ENCODE results near the gene SSH2.

The SSH2 gene

DNA sequence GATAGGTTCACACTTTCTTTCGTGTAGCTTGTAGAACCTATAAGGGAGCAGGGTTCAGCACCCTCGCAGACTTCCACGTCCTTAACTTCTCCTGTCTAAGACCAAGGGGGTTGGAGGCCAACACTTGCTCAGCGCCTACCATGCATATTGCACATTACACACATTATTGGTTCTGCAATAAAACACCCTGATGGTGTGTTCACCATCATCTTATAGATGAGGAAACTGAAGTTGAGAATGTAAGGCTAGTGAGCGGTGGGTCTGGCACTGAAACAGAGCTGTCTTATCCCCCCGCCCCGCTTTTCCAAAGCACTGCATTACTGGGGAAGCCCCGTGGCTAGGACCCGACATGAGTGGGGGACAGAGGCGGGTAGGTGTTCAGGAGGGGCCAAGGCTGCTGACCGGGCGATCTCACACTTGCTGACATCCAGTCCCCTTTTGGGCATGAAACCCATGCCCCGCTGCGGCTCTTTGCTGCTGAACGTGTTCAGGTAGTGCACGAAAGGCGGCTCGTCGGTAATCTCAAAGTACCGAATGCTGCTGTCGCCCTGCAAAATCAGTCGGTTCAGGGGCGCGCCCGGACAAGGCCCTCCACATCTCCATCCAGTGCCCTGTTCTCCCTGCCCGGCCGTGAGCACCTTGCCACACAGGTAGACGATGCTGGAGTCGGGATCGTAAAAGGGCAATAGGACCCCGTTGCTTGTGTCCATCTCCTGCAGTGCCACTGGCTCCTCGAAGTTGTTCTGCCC is 313.6 kb downstream of the SSH2 start:
- in situ Hi-C loops (cut with HindIII; ENCODE audit: low pct_ligation_motif_present, low pct_unique_long_range_greater_than_20kb, low sequenced_read_pairs) = no loop called here

DNA sequence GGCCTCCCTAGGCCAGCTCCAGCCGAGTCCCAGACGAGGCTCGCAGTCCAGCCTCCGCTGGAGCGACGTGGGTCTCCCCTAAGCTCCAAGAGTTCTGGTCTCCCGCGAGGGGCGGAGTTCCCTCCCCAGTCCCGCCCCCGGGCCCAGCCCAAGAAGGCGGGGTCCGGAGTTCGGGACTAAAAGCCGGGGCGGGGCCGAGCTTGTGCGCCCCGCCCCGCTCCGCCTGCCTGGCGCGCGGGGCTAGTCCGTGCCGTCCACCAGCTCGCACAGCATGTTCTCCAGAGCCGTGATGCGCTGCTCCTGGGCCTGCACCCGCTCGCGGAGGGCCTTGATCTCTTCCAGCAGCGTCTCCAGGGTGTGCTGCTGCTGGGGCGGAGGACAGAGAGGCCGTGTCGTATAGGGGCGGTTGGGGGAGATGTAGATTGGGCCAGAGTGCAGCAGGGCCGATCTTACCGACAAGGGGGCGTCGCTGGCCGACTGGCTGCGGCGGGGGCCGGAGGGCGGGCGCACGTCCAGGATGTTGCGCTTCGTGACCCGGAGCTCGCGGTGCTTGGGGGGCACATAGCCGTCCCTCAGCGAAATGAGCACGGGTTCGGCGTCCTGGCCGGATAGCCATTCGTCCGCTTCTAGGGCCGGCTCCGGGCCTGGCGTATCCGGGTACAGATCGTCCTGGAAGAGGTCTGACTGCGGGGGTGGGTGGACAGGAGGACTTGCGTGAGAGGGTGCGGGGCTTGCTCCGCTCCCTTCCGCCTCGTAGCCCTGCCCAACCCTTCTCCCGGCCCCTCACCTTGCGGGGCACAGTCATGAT is 314.3 kb downstream of the SSH2 start:
- in situ Hi-C loops (cut with HindIII; ENCODE audit: low pct_ligation_motif_present, low pct_unique_long_range_greater_than_20kb, low sequenced_read_pairs) = no loop called here
- no peak for DNase-seq

More for the DNA sequence above, 313.6 kb downstream of the SSH2 start:
- no peak for DNase-seq

DNA sequence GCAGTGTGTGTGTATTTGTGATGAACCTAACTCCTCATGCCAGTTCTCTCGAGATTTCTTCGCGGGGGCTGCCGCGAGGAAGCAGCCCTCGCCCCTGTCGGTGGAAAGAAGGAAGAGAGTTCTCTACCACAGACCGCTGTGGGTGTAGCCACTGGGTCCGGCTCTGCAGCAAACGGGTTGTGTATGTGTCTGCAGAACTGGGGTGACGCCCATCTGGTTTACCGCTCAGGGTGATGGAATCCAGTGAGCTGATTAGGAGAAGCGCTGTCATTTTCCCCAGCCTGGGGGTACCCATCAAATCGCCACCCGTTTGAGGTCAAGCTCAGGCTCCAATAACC is 315.0 kb downstream of the SSH2 start:
- no peak for DNase-seq
- in situ Hi-C loops (cut with HindIII; ENCODE audit: low pct_ligation_motif_present, low pct_unique_long_range_greater_than_20kb, low sequenced_read_pairs) = no loop called here

GRCh38 chr17:29614349-29615047 is 315.5 kb downstream of the SSH2 start:
- in situ Hi-C loops (cut with HindIII; ENCODE audit: low pct_ligation_motif_present, low pct_unique_long_range_greater_than_20kb, low sequenced_read_pairs) = no loop called here
- no peak for DNase-seq

DNA sequence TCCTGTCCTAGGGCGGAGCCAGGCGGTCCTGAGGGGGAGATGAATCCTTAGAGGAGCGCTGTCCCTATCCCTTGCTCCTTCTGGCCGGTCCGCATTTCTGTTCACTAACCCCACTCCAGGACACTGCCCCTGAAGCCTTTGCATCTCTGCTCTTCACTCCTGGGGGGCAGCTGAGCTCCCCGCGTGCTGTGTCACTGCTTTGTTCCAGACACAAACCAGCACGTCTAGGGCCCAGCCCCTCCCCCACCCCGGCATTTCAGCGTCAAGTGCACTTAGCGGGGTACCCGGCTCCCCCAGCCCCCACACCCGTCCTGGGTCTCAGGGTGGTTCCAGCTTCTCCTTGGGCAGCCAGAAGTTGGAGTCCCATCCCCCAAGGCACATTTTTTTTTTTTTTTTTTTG is 316.2 kb downstream of the SSH2 start:
- in situ Hi-C loops (cut with HindIII; ENCODE audit: low pct_ligation_motif_present, low pct_unique_long_range_greater_than_20kb, low sequenced_read_pairs) = no loop called here

GRCh38 chr17:29613352-29613837 is 316.6 kb downstream of the SSH2 start:
- no peak for DNase-seq
- in situ Hi-C loops (cut with HindIII; ENCODE audit: low pct_ligation_motif_present, low pct_unique_long_range_greater_than_20kb, low sequenced_read_pairs) = no loop called here

More for the DNA sequence above, 316.2 kb downstream of the SSH2 start:
- no peak for DNase-seq

DNA sequence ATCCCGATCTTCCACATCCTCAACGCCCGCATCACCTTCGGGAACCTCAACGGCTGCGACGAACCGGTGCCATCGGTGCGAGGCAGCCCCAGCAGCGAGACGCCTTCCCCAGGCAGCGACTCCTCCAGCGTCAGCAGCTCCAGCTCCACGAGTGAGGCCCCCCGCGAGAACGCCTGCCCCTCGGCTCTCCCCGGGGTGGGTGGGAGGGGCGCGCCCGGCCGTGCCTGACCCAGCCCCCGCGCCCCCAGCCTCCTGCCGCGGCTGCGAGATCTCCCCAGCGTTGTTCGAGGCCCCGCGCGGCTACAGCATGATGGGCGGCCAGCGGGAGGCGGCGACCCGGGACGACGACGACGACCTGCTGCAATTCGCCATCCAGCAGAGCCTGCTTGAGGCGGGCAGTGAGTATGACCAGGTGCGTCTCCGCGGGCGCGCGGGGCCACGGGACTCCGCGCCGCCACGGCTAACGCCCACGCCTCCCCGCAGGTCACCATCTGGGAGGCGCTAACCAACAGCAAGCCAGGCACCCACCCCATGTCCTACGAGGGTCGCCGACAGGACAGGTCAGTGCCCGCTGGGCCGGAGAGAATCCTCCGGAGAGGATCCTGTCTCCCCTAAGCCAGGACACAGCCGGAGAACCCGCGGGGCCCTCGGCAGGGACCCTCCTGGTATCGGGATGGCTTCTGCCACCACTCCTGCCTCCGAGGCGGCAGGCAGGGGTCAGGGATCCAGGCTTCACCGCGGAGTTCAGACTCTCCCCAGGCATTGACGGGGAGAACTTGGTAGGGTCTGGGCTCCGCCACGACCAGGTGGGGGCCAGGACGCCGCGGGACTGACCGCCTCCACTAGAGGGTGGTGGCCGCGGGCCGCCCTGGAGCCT is 317.4 kb downstream of the SSH2 start:
- in situ Hi-C loops (cut with HindIII; ENCODE audit: low pct_ligation_motif_present, low pct_unique_long_range_greater_than_20kb, low sequenced_read_pairs) = no loop called here
- DNase-seq = no peak

DNA sequence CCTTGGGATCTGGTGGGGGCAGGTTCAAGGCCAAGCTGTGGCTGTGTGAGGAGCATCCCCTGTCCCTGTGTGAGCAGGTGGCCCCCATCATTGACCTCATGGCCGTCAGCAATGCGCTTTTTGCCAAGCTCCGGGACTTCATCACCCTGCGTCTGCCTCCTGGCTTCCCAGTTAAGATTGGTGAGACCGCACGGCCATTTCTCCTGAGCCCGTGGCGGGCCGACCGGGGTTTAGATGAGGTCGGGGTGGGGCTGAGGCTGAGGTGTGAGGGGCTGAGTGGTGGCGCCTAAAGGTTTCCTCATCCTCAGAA is 318.0 kb downstream of the SSH2 start:
- DNase-seq = no peak
- in situ Hi-C loops (cut with HindIII; ENCODE audit: low pct_ligation_motif_present, low pct_unique_long_range_greater_than_20kb, low sequenced_read_pairs) = no loop called here

DNA sequence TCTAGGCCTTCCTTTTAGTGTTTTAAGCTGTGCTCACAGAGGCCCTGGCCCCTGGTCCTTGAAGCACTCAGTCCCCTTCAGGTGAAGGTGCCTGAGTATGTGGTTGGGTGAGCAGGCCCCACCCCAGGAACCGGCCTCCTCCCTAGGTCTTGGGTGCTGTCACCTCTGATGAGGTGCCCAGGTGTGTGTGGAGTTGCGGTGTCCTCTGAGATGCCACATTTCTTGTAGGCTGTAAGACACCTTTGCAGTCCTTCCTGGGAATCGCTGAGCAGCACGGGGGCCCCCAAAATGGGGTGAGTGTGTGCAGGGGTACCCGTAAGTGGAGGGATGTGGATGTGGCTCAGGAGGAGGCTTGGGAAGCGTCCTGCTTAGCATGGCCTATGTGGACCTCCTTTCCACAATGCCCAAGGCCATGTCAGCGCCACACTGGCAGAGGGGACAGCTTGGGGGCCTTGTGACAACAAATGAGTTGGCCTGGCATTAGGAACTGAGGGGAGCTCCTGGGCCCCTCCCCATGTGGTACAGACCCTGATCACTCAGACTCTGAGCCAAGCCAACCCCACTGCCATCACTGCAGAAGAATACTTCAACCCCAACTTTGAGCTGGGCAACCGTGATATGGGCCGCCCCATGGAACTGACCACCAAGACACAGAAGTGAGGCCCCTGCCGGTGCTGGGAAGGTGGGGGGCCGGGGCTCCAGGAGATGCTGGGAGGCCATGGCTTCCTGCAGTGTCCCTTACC is 318.5 kb downstream of the SSH2 start:
- in situ Hi-C loops (cut with HindIII; ENCODE audit: low pct_ligation_motif_present, low pct_unique_long_range_greater_than_20kb, low sequenced_read_pairs) = no loop called here

GRCh38 chr17:29610395-29610794 is 319.6 kb downstream of the SSH2 start:
- no peak for DNase-seq
- in situ Hi-C loops (cut with HindIII; ENCODE audit: low pct_ligation_motif_present, low pct_unique_long_range_greater_than_20kb, low sequenced_read_pairs) = no loop called here

More for the DNA sequence above, 318.5 kb downstream of the SSH2 start:
- DNase-seq = no peak

GRCh38 chr17:29608986-29609385 is 321.0 kb downstream of the SSH2 start:
- DNase-seq = no peak
- in situ Hi-C loops (cut with HindIII; ENCODE audit: low pct_ligation_motif_present, low pct_unique_long_range_greater_than_20kb, low sequenced_read_pairs) = no loop called here

GRCh38 chr17:29607557-29608195 is 322.4 kb downstream of the SSH2 start:
- in situ Hi-C loops (cut with HindIII; ENCODE audit: low pct_ligation_motif_present, low pct_unique_long_range_greater_than_20kb, low sequenced_read_pairs) = no loop called here
- DNase-seq = no peak

- in situ Hi-C loops (cut with HindIII; ENCODE audit: low pct_ligation_motif_present, low pct_unique_long_range_greater_than_20kb, low sequenced_read_pairs) = no loop called here
- no peak for DNase-seq
Measured at GRCh38 chr17:29603109-29603674, 326.8 kb downstream of the SSH2 start.

DNA sequence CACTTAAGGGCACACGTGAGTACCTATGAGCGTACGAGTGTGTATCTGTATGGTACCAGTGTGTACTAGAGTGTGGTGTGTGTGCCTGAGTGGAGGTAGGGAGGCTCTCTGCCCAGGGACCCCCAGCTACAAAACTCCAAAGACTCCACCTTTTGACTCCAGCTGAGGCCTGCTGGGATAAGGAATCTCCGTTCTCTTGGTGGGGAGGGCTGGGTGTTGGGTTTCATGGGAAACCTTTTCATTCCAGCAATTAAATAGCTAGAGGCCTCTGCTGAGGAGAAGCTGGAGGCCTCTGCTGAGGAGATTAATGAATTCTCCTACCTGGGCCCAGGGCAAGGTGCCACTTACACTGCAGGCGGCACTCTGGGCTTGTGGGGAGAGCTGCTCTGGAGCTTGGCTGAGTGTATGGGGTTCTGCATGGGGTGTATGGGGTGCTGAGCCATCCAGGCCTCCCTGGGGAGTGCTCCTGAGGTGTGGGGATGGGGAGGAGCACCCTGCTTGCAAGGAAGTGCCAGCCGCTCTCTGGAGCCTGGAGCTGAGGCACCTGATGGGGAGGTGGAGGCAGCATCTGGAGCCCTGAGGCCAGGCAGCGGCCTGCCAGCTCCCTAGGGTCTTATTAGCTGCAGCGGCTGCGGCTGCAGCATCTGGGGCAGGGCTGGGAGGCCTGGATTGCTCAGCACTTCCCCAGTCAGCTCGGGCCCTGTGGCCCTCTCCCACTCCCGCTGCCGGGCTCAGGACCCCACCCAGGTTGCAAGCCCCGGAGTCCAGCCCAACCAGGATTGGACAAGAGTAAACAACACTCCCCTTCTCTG is 332.5 kb downstream of the SSH2 start:
- DNase-seq = no peak
- in situ Hi-C loops (cut with HindIII; ENCODE audit: low pct_ligation_motif_present, low pct_unique_long_range_greater_than_20kb, low sequenced_read_pairs) = no loop called here

DNA sequence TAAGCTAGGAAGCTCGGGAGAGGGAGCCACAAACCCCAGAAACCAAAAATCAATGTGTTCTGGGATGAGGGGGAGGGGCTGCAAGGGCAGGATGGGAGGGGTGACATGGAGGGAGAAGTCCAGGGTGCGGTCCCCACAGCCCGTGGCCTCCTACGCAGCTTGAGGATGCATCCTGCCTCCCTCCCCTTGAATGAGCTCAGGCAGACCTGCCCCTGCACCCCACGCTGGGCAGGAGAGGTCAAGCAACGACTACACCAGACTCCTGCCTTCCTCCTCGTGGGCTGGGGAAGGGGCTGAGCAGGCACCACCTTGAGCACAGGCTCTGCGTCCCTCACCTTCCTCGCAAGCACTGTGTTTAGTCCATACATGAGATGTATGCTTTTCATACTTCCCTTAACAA is 333.2 kb downstream of the SSH2 start:
- no peak for DNase-seq
- in situ Hi-C loops (cut with HindIII; ENCODE audit: low pct_ligation_motif_present, low pct_unique_long_range_greater_than_20kb, low sequenced_read_pairs) = no loop called here

GRCh38 chr17:29595943-29596774 is 333.9 kb downstream of the SSH2 start:
- in situ Hi-C loops (cut with HindIII; ENCODE audit: low pct_ligation_motif_present, low pct_unique_long_range_greater_than_20kb, low sequenced_read_pairs) = no loop called here
- no peak for DNase-seq
